Keratinocyte (primary cell): ENCODE data around the gene FNDC3A. TPM values are rescaled to one million over a fixed set of nuclear protein-coding genes. Genes with fewer than 3 reads are reported as not detected.
"Not testable (repeated sequence)": the region's sequence is repeated elsewhere in the genome, so short reads cannot be mapped to it uniquely, and the experiment has no call there.

Experiments
- DNase-seq: peaks from one replicate; pipeline ENCODE4 v3.0.0-alpha.2; 2011; ENCODE audit warnings: low read depth, missing footprints, low spot score
- FAIRE-seq: peaks from 2 replicates; lab custom pipeline; 2011; peaks lifted over from hg19 to GRCh38; lab: Jason Lieb, UNC
- H2AFZ ChIP-seq: 2 replicates; pipeline ENCODE4 v1.6.0; 2012; ENCODE audit warnings: low read length, control low read depth, inconsistent platforms; ENCODE audit not compliant: control insufficient read depth
- H3K27ac ChIP-seq: 2 replicates; pipeline ENCODE4 v1.5.1; 2011; ENCODE audit warnings: low read length; ENCODE audit not compliant: control insufficient read depth, insufficient read depth
- H3K27me3 ChIP-seq: 3 replicates; pipeline ENCODE4 v1.6.0; 2011; ENCODE audit warnings: low read length; ENCODE audit not compliant: control insufficient read depth, insufficient read depth; ENCODE audit errors: extremely low read depth
- H3K36me3 ChIP-seq, 2 experiments: 2 replicates in 1 of 2; 3 replicates in 1 of 2; pipeline ENCODE4 v1.5.1; 2011; ENCODE audit warnings: low read length in 2 of 2, mild to moderate bottlenecking in 1 of 2; ENCODE audit not compliant: control insufficient read depth in 2 of 2, insufficient read depth in 2 of 2; ENCODE audit errors: extremely low read depth in 1 of 2
- H3K4me1 ChIP-seq: 3 replicates; pipeline ENCODE4 v1.5.1; 2011; ENCODE audit warnings: low read length; ENCODE audit not compliant: control insufficient read depth, insufficient read depth; ENCODE audit errors: extremely low read depth
- H3K4me2 ChIP-seq: 3 replicates; pipeline ENCODE4 v1.6.0; 2011; ENCODE audit warnings: low read depth, low read length; ENCODE audit not compliant: control insufficient read depth, insufficient read depth; ENCODE audit errors: extremely low read depth
- H3K4me3 ChIP-seq, 3 experiments: fragments of 200-600 bp in 1 of 3; sonication (generic) in 1 of 3; 2 replicates in 2 of 3; 3 replicates in 1 of 3; pipeline ENCODE4 v1.5.1; 2011 to 2016; ENCODE audit warnings: low read length in 3 of 3, mild to moderate bottlenecking in 3 of 3, control low read depth in 2 of 3, inconsistent platforms in 1 of 3, low read depth in 1 of 3, mixed read lengths in 1 of 3, mixed run types in 1 of 3, moderate library complexity in 1 of 3; ENCODE audit not compliant: control insufficient read depth in 2 of 3, insufficient read depth in 2 of 3; ENCODE audit errors: extremely low read depth in 1 of 3
- H3K79me2 ChIP-seq: 2 replicates; pipeline ENCODE4 v1.6.0; 2012; ENCODE audit warnings: low read length; ENCODE audit not compliant: control insufficient read depth, insufficient read depth
- H3K9ac ChIP-seq: 3 replicates; pipeline ENCODE4 v1.6.0; 2011; ENCODE audit warnings: low read length; ENCODE audit not compliant: control insufficient read depth, insufficient read depth; ENCODE audit errors: extremely low read depth
- H3K9me1 ChIP-seq: 3 replicates; pipeline ENCODE4 v1.6.0; 2011; ENCODE audit warnings: low read length; ENCODE audit not compliant: control insufficient read depth, insufficient read depth; ENCODE audit errors: extremely low read depth
- H3K9me3 ChIP-seq: 2 replicates; pipeline ENCODE4 v1.5.1; 2012; ENCODE audit warnings: low read depth, low read length; ENCODE audit not compliant: control insufficient read depth
- H4K20me1 ChIP-seq: 3 replicates; pipeline ENCODE4 v1.6.0; 2011; ENCODE audit warnings: low read length; ENCODE audit not compliant: control insufficient read depth, insufficient read depth; ENCODE audit errors: extremely low read depth
- EZH2 ChIP-seq: IDR thresholded peaks from one replicate; pipeline ENCODE4 v1.6.1; 2012; ENCODE audit warnings: inconsistent platforms, mild to moderate bottlenecking, low read length, moderate library complexity
- dilution Hi-C: fragments of 300-500 bp; cut with MboI; formaldehyde crosslinking; loops from one replicate; pipeline ENCODE4 v1.7.0; 2020; ENCODE audit warnings: low sequenced_read_pairs; ENCODE audit not compliant: extremely low pct_ligation_motif_present
- polyA plus RNA-seq, 5 experiments: library from polyadenylated mRNA; depleted of rRNA in 3 of 5; stranded (reverse) in 3 of 5; stranded (forward) in 1 of 5; unstranded in 1 of 5; fragments of >200 nt; gene quantifications; 1 replicate in 1 of 5; 2 replicates in 3 of 5; 3 replicates in 1 of 5; pipeline versions ENCODE4 v1.2.1 to v1.2.3, GENCODE V29; 2011 to 2012; ENCODE audit warnings: missing spikeins in 2 of 5, low read depth in 1 of 5, low replicate concordance in 1 of 5
- TF ChIP-seq, protein P1 (sequence below), 3 experiments: IDR thresholded peaks in 1 of 3; conservative IDR thresholded peaks in 1 of 3; optimal IDR thresholded peaks in 1 of 3; 2 replicates in 2 of 3; 3 replicates in 1 of 3; pipeline versions ENCODE3 to v1.5.1; 2011; ENCODE audit warnings: low read length in 3 of 3, mild to moderate bottlenecking in 3 of 3, moderate library complexity in 2 of 3, control low read depth in 1 of 3, inconsistent platforms in 1 of 3; ENCODE audit not compliant: insufficient read depth in 2 of 3; ENCODE audit errors: extremely low read depth in 1 of 3

FNDC3A gene
- polyA plus RNA-seq, 1 donor (not counting 4 experiments of a cell fraction or from before 2014, with no cell fraction given): 28.4 TPM

DNA sequence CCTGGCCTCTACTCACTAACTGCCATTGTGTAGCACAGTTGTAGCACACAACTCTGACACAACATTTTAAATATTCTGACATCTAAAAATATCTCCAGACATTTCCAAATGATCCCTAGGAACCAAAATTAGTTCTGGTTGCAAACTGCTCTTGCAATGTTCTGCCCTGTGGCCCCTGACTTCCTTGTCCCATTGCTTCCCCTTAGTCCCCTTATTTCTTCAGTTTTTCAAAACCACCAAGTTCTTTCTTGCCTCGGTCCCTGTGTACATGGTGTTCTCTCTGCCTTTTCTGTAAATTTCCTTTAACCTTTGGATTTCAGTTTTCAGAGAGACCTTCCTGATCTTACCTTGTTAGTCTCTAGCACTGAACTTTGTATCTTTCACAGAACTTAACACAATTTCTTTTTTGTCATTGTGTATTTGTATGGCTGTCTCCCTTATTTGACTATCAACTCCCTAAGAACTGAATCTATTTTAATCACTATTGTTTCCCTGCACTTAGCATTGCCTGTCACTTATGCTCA is 156.8 kb downstream of the FNDC3A start:
- FAIRE-seq: no peak
- Histone ChIP-seq H3K36me3 (peaks cover 6% of the 10 kb centered on the region in 2 experiments), H3K27me3 (no peaks in the 10 kb centered on the region), H3K4me1 (no peaks in the 10 kb centered on the region), H3K4me2 (no peak overlapping the region), H4K20me1 (no peaks in the 10 kb centered on the region), H2AFZ (no peak overlapping the region), H3K27ac (no peak overlapping the region), H3K79me2 (no peaks in the 10 kb centered on the region), H3K4me3 (no peak overlapping the region), H3K9me3 (no peaks in the 10 kb centered on the region), H3K9me1 (no peaks in the 10 kb centered on the region), H3K9ac (no peak overlapping the region)
- TF ChIP-seq, protein P1, sequence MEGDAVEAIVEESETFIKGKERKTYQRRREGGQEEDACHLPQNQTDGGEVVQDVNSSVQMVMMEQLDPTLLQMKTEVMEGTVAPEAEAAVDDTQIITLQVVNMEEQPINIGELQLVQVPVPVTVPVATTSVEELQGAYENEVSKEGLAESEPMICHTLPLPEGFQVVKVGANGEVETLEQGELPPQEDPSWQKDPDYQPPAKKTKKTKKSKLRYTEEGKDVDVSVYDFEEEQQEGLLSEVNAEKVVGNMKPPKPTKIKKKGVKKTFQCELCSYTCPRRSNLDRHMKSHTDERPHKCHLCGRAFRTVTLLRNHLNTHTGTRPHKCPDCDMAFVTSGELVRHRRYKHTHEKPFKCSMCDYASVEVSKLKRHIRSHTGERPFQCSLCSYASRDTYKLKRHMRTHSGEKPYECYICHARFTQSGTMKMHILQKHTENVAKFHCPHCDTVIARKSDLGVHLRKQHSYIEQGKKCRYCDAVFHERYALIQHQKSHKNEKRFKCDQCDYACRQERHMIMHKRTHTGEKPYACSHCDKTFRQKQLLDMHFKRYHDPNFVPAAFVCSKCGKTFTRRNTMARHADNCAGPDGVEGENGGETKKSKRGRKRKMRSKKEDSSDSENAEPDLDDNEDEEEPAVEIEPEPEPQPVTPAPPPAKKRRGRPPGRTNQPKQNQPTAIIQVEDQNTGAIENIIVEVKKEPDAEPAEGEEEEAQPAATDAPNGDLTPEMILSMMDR (optimal IDR thresholded peaks at IDR 0.05 in 1 of 3, IDR thresholded peaks at IDR 0.05 in 1 of 3, conservative IDR thresholded peaks at IDR 0.05 in 1 of 3; ENCODE audit: extremely low read depth in 1 of 3, insufficient read depth in 2 of 3, low read length in 3 of 3): no peak
- TF ChIP-seq EZH2: no peak
- dilution Hi-C loops: no loop called here
- DNase-seq: no peak

DNA sequence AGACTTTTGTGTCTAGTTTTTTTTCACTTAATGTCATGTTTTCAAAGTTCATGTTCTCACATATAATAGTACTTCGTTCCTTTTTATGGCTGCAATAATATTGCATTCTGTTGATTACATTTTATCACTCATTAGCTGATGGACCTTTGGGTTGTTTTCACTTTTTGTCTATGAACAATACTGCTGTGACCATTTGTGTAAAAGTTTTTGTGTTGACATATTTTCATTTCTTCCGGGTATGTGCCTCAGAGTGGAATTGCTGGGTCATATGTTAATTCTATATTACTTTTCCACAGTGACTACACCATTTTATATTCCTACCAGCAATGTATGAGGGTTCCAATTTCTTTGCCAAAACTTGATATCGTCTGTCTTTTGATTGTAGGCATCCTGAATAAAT is 158.6 kb downstream of the FNDC3A start:
- dilution Hi-C loops: no loop called here
- no peak for DNase-seq
- no peak overlapping the region for H3K27ac ChIP-seq

DNA sequence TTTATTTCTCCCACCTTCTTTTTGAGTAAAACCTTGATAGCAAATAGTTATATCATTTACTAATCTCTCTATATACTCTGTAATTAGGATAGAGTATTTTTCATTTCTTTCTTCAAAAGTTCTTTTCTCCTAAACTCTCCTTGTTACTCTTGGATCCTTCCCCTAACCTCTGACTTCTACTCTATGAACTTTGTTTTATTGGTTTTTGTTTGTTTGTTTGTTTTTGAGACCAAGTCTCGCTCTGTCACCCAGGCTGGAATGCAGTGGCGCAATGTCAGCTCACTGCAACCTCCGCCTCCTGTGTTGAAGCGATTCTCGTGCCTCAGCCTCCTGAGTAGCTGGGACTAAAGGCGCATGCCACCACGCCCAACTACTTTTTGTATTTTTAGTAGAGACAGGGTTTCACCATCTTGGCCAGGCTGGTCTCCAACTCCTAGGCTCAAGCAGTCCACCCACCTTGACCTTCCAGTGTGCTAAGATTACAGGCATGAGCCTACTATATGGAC is 161.5 kb downstream of the FNDC3A start:
- H3K9me3 ChIP-seq, DNase-seq, H3K79me2 ChIP-seq, H3K4me2 ChIP-seq, H3K27me3 ChIP-seq, H3K9me1 ChIP-seq, H3K27ac ChIP-seq, H2AFZ ChIP-seq, FAIRE-seq, H3K4me1 ChIP-seq, H3K9ac ChIP-seq, H3K4me3 ChIP-seq, H4K20me1 ChIP-seq, dilution Hi-C loops, H3K36me3 ChIP-seq: not testable (repeated sequence)

More for the DNA sequence above, 158.6 kb downstream of the FNDC3A start:
- Histone ChIP-seq H4K20me1 (no peaks in the 10 kb centered on the region), H3K9me3 (no peaks in the 10 kb centered on the region), H3K4me3 (no peak overlapping the region), H3K4me1 (no peaks in the 10 kb centered on the region), H3K4me2 (no peak overlapping the region), H3K79me2 (no peaks in the 10 kb centered on the region), H3K9ac (no peak overlapping the region), H2AFZ (no peak overlapping the region), H3K36me3 (peaks cover 6% of the 10 kb centered on the region in 2 experiments), H3K27me3 (no peaks in the 10 kb centered on the region), H3K9me1 (no peaks in the 10 kb centered on the region)
- TF ChIP-seq EZH2: no peak
- TF ChIP-seq, protein P1 (optimal IDR thresholded peaks at IDR 0.05 in 1 of 3, IDR thresholded peaks at IDR 0.05 in 1 of 3, conservative IDR thresholded peaks at IDR 0.05 in 1 of 3; ENCODE audit: extremely low read depth in 1 of 3, insufficient read depth in 2 of 3, low read length in 3 of 3): no peak
- no peak for FAIRE-seq
